DMS 273 treated with DMSO at 0.1 percent for 48 hours (cell line): ENCODE results near the gene HDGFL3.
"Not testable (repeated sequence)": the region's sequence is repeated elsewhere in the genome, so short reads cannot be mapped to it uniquely, and the experiment has no call there.

Experiments
- DNase-seq: peaks from one replicate; lab custom pipeline; 2025; lab: John Stamatoyannopoulos, UW

Gene HDGFL3

GRCh38 chr15:83193721-83194120 lies 13.9 kb downstream of the HDGFL3 start:
- DNase-seq, result no peak

- DNase-seq, result no peak
These were observed 14.9 kb downstream of the HDGFL3 start for GRCh38 chr15:83192742-83193141.

GRCh38 chr15:83190450-83190849 lies 17.2 kb downstream of the HDGFL3 start:
- no peak for DNase-seq

- DNase-seq, result no peak
These were observed 22.1 kb downstream of the HDGFL3 start for GRCh38 chr15:83185561-83185960.

- no peak for DNase-seq
These were observed 28.7 kb downstream of the HDGFL3 start for GRCh38 chr15:83178869-83179325.

GRCh38 chr15:83178390-83178789 lies 29.2 kb downstream of the HDGFL3 start:
- no peak for DNase-seq

GRCh38 chr15:83174891-83175290 lies 32.7 kb downstream of the HDGFL3 start:
- no peak for DNase-seq

- DNase-seq, result no peak
These were observed 37.0 kb downstream of the HDGFL3 start for GRCh38 chr15:83170474-83171165.

GRCh38 chr15:83169576-83169975 lies 38.0 kb downstream of the HDGFL3 start:
- not testable (repeated sequence) for DNase-seq

GRCh38 chr15:83166830-83167229 lies 40.8 kb downstream of the HDGFL3 start:
- DNase-seq, result no peak

- no peak for DNase-seq
These were observed 41.4 kb downstream of the HDGFL3 start for GRCh38 chr15:83166218-83166617.

- DNase-seq, result no peak
These were observed 42.7 kb downstream of the HDGFL3 start for GRCh38 chr15:83164771-83165404.

- no peak for DNase-seq
These were observed 43.4 kb downstream of the HDGFL3 start for GRCh38 chr15:83164111-83164770.

GRCh38 chr15:83163032-83163431 lies 44.6 kb downstream of the HDGFL3 start:
- no peak for DNase-seq

- no peak for DNase-seq
These were observed 46.9 kb downstream of the HDGFL3 start for GRCh38 chr15:83160741-83161140.

GRCh38 chr15:83158393-83158792 lies 49.2 kb downstream of the HDGFL3 start:
- DNase-seq, result no peak

- no peak for DNase-seq
These were observed 51.7 kb downstream of the HDGFL3 start for GRCh38 chr15:83155942-83156341.

GRCh38 chr15:83153288-83153687 lies 54.3 kb downstream of the HDGFL3 start:
- no peak for DNase-seq

GRCh38 chr15:83144771-83145170 lies 62.9 kb downstream of the HDGFL3 start:
- DNase-seq, result no peak

- not testable (repeated sequence) for DNase-seq
These were observed 65.5 kb downstream of the HDGFL3 start for GRCh38 chr15:83142151-83142550.

GRCh38 chr15:83132861-83133523 lies 74.6 kb downstream of the HDGFL3 start:
- DNase-seq, result no peak

GRCh38 chr15:83129791-83130190 lies 77.8 kb downstream of the HDGFL3 start:
- peak; percentile 24 for DNase-seq
